ENCODE results near the gene TNP1.

The TNP1 gene

DNA sequence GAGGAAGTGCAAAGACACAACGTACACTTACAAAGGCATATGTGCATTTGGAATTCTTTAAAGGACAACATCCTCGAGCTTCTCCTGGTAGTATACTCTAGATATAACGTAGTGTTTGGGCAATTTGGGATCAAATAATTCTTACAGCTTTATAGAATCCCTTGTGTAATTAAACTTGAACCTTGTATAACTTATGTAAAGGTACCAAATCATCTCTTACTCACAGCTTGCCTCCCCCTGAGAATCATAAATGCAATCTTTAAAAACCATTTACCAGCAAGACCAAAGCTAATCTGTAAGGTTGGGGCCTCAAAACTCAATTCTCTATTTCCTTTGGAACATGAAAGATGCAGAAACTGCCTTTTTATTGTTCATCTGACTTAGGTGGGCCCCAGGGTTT lies 12.2 kb upstream of the TNP1 start:
- TF ChIP-seq, protein P1, sequence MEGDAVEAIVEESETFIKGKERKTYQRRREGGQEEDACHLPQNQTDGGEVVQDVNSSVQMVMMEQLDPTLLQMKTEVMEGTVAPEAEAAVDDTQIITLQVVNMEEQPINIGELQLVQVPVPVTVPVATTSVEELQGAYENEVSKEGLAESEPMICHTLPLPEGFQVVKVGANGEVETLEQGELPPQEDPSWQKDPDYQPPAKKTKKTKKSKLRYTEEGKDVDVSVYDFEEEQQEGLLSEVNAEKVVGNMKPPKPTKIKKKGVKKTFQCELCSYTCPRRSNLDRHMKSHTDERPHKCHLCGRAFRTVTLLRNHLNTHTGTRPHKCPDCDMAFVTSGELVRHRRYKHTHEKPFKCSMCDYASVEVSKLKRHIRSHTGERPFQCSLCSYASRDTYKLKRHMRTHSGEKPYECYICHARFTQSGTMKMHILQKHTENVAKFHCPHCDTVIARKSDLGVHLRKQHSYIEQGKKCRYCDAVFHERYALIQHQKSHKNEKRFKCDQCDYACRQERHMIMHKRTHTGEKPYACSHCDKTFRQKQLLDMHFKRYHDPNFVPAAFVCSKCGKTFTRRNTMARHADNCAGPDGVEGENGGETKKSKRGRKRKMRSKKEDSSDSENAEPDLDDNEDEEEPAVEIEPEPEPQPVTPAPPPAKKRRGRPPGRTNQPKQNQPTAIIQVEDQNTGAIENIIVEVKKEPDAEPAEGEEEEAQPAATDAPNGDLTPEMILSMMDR (IDR thresholded peaks at IDR 0.05; ENCODE audit: control extremely low read depth, extremely low read depth, low read depth, missing control alignments): no peak
- CTCF ChIA-PET: no interaction called here
- no peak for DNase-seq (ENCODE audit: extremely low spot score)
- POLR2A ChIA-PET: no interaction called here

- ChIA-PET POLR2A (no interaction called here), CTCF (no interaction called here)
Observed at GRCh38 chr2:216871333-216871934, 11.6 kb upstream of the TNP1 start.

DNA sequence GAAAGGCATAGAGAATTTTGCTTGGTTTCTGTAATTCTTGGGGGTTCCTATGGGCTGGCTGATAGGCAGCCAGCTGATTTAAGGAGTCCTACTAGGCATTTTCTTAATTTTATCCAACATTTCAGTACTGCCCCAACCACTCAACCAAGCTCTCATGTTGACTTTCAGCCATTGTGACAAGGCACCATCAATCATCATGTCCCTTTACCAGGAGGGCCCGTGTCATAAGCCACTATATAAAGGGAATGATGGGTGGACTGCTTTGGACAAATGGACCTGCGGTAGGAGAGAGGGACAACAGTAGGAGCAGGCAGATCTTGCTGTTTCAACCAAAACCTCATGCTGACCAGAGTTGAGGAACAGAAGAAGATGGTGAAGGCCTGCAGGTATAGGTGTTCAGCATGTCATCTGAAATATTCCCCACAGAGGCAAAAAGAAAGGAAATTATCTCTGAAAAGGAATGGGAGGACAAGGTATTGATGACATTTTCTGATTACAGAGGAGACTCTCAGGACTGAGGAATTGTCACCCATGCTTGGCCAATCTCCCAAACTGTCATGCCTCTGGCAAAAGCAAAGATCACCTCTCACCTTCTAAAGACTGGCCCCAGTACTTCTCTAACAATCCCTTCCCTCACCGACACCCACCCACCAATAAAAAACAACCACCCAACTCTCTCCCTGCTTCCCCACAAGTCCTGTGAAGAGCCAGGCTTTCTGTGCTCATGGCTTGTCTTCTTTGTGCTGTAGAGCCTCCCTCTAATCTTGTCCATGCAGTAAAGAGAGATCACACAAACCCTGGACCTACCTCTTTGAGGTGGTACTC lies 10.9 kb upstream of the TNP1 start:
- DNase-seq (ENCODE audit: extremely low spot score): no peak
- TF ChIP-seq, protein P1 (IDR thresholded peaks at IDR 0.05; ENCODE audit: control extremely low read depth, extremely low read depth, low read depth, missing control alignments): no peak
- ChIA-PET POLR2A (no interaction called here), CTCF (no interaction called here)

More at GRCh38 chr2:216871333-216871934, 11.6 kb upstream of the TNP1 start:
- TF ChIP-seq, protein P1 (IDR thresholded peaks at IDR 0.05; ENCODE audit: control extremely low read depth, extremely low read depth, low read depth, missing control alignments): no peak
- no peak for DNase-seq (ENCODE audit: extremely low spot score)

GRCh38 chr2:216866515-216867095 lies 6.7 kb upstream of the TNP1 start:
- ChIA-PET CTCF (no interaction called here), POLR2A (no interaction called here)
- TF ChIP-seq, protein P1 (IDR thresholded peaks at IDR 0.05; ENCODE audit: control extremely low read depth, extremely low read depth, low read depth, missing control alignments): no peak

DNA sequence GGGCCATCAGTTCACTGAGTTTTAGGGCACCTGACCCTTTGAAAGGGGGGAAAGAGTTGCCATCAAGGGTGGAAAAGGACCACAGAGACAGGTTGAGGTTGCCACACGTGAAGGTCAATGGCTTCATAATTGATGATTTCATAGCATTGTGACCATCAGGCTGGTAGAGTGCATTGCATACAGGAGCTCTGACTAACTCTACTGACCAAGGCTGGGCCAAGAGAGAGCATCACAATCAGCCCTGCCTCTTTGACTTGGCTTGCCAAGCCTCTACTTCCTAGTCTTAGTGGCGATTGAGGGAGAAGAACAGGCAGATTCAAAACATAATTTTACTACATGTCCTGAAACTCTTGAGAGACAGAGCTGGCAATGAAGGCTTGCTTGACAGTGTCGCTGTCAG lies 5.8 kb upstream of the TNP1 start:
- TF ChIP-seq, protein P1 (IDR thresholded peaks at IDR 0.05; ENCODE audit: control extremely low read depth, extremely low read depth, low read depth, missing control alignments): no peak
- ChIA-PET POLR2A (no interaction called here), CTCF (no interaction called here)
- DNase-seq (ENCODE audit: extremely low spot score): no peak

More at GRCh38 chr2:216866515-216867095, 6.7 kb upstream of the TNP1 start:
- DNase-seq (ENCODE audit: extremely low spot score): no peak

DNA sequence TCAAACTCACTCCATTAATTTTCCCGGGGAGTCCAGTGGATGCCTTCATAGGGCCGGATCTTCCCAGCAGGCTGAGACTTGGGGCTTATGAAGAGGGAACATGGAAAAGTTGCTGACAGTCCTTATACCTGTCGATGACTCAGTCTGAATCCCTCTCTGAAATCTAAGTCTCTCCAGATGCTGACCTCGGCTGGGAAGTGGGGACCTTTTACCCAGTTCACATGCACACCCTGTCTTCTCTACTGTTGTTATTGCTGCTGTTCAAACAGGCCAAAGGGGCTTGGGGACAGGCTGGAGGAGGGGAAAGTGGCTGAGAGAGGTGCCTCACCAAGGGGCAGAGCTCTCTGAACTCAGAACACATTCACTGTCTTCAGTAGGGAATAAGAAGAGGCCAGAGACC lies 4.1 kb upstream of the TNP1 start:
- TF ChIP-seq, protein P1 (IDR thresholded peaks at IDR 0.05; ENCODE audit: control extremely low read depth, extremely low read depth, low read depth, missing control alignments): no peak
- ChIA-PET CTCF (no interaction called here), POLR2A (no interaction called here)
- no peak for DNase-seq (ENCODE audit: extremely low spot score)

Measured in GM10248 (cell line).